Measurements from ENCODE around the gene PHKB. TPM values are rescaled to one million over a fixed set of nuclear protein-coding genes. Genes with fewer than 3 reads are reported as not detected.

The PHKB gene
- total and polyA plus RNA-seq, 2 of the 8 experiments (the other 6 are each of a cell fraction or from before 2014, with no cell fraction given) = 18.6 to 38.3 TPM

GRCh38 chr16:47631131-47631530 is 170.0 kb downstream of the PHKB start:
- TF ChIP-seq PHF8 (conservative IDR thresholded peaks at IDR 0.05; ENCODE audit: low read depth, low read length) = no peak
- TF ChIP-seq BCL11A (IDR thresholded peaks at IDR 0.05; ENCODE audit: low read depth in 2 of 2, low read length in 2 of 2) = no peak
- no peak for TF ChIP-seq SP4 (IDR thresholded peaks at IDR 0.05; ENCODE audit: low read length)
- no peak for TF ChIP-seq RXRA (IDR thresholded peaks at IDR 0.05; ENCODE audit: insufficient read depth, low read depth, low read length)
- TF ChIP-seq ATF2 (IDR thresholded peaks at IDR 0.05; ENCODE audit: low read length) = no peak
- Histone ChIP-seq H4K5ac (ENCODE audit: insufficient read length, low read depth, low read length) (no peak overlapping the region), H3K79me2 (ENCODE audit: control insufficient read depth in 1 of 2, insufficient read depth in 2 of 2, low read length in 2 of 2) (no peaks in the 10 kb centered on the region), H3K36me3 (ENCODE audit: control insufficient read depth in 2 of 4, insufficient read depth in 4 of 4, low read length in 3 of 4) (no peaks in the 10 kb centered on the region), H3K27ac (ENCODE audit: low read depth, low read length) (no peak overlapping the region), H3K14ac (ENCODE audit: insufficient read length) (no peak overlapping the region), H3K4me1 (replicated peaks in 1 of 4; ENCODE audit: control insufficient read depth in 3 of 4, insufficient read depth in 4 of 4, low read length in 3 of 4) (peaks cover 0 to 6% (median 0%) of the 10 kb centered on the region in 4 experiments; a peak in 1 of 7 replicates), H3K56ac (replicated peaks; ENCODE audit: insufficient read length, low read depth, low read length) (no peak overlapping the region), H3K4ac (replicated peaks; ENCODE audit: insufficient read length, low read depth, low read length) (no peak overlapping the region), H2AFZ (ENCODE audit: low read length) (no peak overlapping the region), H2BK20ac (ENCODE audit: low read length) (no peak overlapping the region), H2BK120ac (replicated peaks; ENCODE audit: low read depth, low read length) (no peak overlapping the region), H4K20me1 (replicated peaks in 1 of 2; ENCODE audit: control insufficient read depth in 1 of 2, insufficient read depth in 2 of 2, low read length in 2 of 2) (no peaks in the 10 kb centered on the region), H3K18ac (ENCODE audit: extremely low read depth, low read length) (no peak overlapping the region), H2BK15ac (ENCODE audit: low read length) (no peak overlapping the region), H3K27me3 (replicated peaks in 1 of 4; ENCODE audit: control insufficient read depth in 3 of 4, extremely low read depth in 1 of 4, insufficient read depth in 3 of 4, low read length in 3 of 4) (no peaks in the 10 kb centered on the region), H4K91ac (replicated peaks; ENCODE audit: insufficient read length, low read length) (no peak overlapping the region), H4K8ac (ENCODE audit: extremely low read depth, insufficient read depth, low read length) (no peak overlapping the region), H3K9me3 (ENCODE audit: insufficient read depth in 2 of 2, low read depth in 1 of 2, low read length in 1 of 2) (no peaks in the 10 kb centered on the region), H2BK5ac (ENCODE audit: low read depth, low read length) (no peak overlapping the region), H3K23ac (ENCODE audit: insufficient read length) (no peak overlapping the region), H3K4me2 (ENCODE audit: insufficient read depth in 1 of 2, low read depth in 2 of 2, low read length in 2 of 2) (no peak overlapping the region), H3K4me3 (ENCODE audit: extremely low read depth in 1 of 4, insufficient read depth in 2 of 4, low read depth in 3 of 4, low read length in 4 of 4) (no peak overlapping the region), H2AK5ac (ENCODE audit: low read depth, low read length) (no peak overlapping the region), H2BK12ac (ENCODE audit: low read depth, low read length) (no peak overlapping the region), H3K23me2 (ENCODE audit: low read depth, low read length) (no peaks in the 10 kb centered on the region; the same call in 1 of the 2 replicates), H3K79me1 (ENCODE audit: low read depth, low read length) (no peaks in the 10 kb centered on the region), H3K9ac (replicated peaks in 1 of 4; ENCODE audit: extremely low read depth in 1 of 4, low read depth in 3 of 4, low read length in 3 of 4) (no peak overlapping the region)
- DNase-seq (ENCODE audit: low read depth in 1 of 2, low spot score in 2 of 2) (no peak), FAIRE-seq (no peak)
- POLR2A ChIA-PET (ENCODE audit: partially characterized antibody) = no interaction called here
- 92% methylated on average over 5 of the region's 5 CpGs; no CpG with 5 or more reads in 1 of the 2 experiments for WGBS, 2 experiments (ENCODE audit: extremely low coverage in 1 of 2, insufficient coverage in 1 of 2, insufficient read length in 1 of 2, insufficient replicate concordance in 2 of 2, low coverage in 1 of 2, low lambda C conversion rate in 2 of 2, missing lambda C conversion rate in 1 of 2)
- CTCF ChIA-PET (ENCODE audit: partially characterized antibody) = no interaction called here

Data from H1 (cell line).